ENCODE measurements around the gene KIZ.

- TF ChIP-seq CTCF (conservative IDR thresholded peaks at IDR 0.05 in 1 of 2, IDR thresholded peaks at IDR 0.05 in 1 of 2; ENCODE audit: extremely low read depth in 1 of 2, insufficient read depth in 1 of 2, low read depth in 1 of 2, low read length in 2 of 2) (no peak), EZH2 (IDR thresholded peaks at IDR 0.05; ENCODE audit: borderline replicate concordance, low read length) (no peak)
Measured at GRCh38 chr20:21157006-21157405, 31.1 kb downstream of the KIZ start.

Measured in mammary epithelial cell (primary cell).